K562 (cell line): ENCODE measurements around the gene BLTP3B.

Source experiments
- CTCF ChIP-seq, 3 experiments: IDR thresholded peaks in 2 of 3; conservative IDR thresholded peaks in 1 of 3; 2 replicates each; pipeline ENCODE4 v1.5.1; 2011 to 2012; ENCODE audit warnings: low read length in 3 of 3, mild to moderate bottlenecking in 3 of 3, control low read depth in 2 of 3, improper control_type of control experiment in 1 of 3, inconsistent platforms in 1 of 3, low read depth in 1 of 3, mixed read lengths in 1 of 3, moderate library complexity in 1 of 3; ENCODE audit not compliant: insufficient read depth in 2 of 3
- E2F8 ChIP-seq: fragments of 450-650 bp; IDR thresholded peaks from 2 replicates; pipeline ENCODE4 v1.7.1; 2018; ENCODE audit warnings: mild to moderate bottlenecking, low read depth; ENCODE audit not compliant: partially characterized antibody
- FOXP1 ChIP-seq: sonication (generic); formaldehyde crosslinking; IDR thresholded peaks from 2 replicates; pipeline ENCODE4 v1.8.0; 2022; ENCODE audit warnings: mild to moderate bottlenecking, missing genetic modification reagents
- MYNN ChIP-seq, 2 experiments: sonication (generic); formaldehyde crosslinking in 1 of 2; IDR thresholded peaks; 2 replicates each; pipeline versions ENCODE4 v1.5.0 to v1.6.1; 2016 to 2020; ENCODE audit warnings: antibody characterized with exemption in 1 of 2, missing genetic modification reagents in 1 of 2
- SMC3 ChIP-seq: conservative IDR thresholded peaks from 2 replicates; pipeline ENCODE4 v1.6.1; 2011; ENCODE audit warnings: low read depth, low read length, improper control_type of control experiment; ENCODE audit not compliant: insufficient read depth
- SP1 ChIP-seq: sonication (generic); formaldehyde crosslinking; IDR thresholded peaks from 2 replicates; pipeline ENCODE4 v1.8.1; 2022; ENCODE audit warnings: mild to moderate bottlenecking, missing genetic modification reagents
- ZBTB43 ChIP-seq: sonication (generic); formaldehyde crosslinking; IDR thresholded peaks from 2 replicates; pipeline ENCODE4 v1.8.0; 2023; ENCODE audit warnings: mild to moderate bottlenecking, missing genetic modification reagents

GRCh38 chr12:100151769-100152168, 9.1 kb upstream of the BLTP3B start:
- TF ChIP-seq ZBTB43 (no peak), MYNN (IDR thresholded peaks at IDR 0.05) (no peak), MYNN (CRISPR knock-in tag; IDR thresholded peaks at IDR 0.05) (no peak), SMC3 (no peak), SP1 (CRISPR knock-in tag) (no peak), CTCF (IDR thresholded peaks at IDR 0.05 in 2 of 3, conservative IDR thresholded peaks at IDR 0.05 in 1 of 3; ENCODE audit: insufficient read depth in 2 of 3, low read depth in 1 of 3, low read length in 3 of 3) (no peak), FOXP1 (CRISPR knock-in tag) (no peak), E2F8 (no peak)
